PFSK-1 (cell line): Measurements from ENCODE around the gene OR13A1.

ENCODE experiments used
- FOXP2 ChIP-seq: optimal IDR thresholded peaks from 2 replicates; pipeline ENCODE3; 2011; ENCODE audit warnings: borderline replicate concordance, control low read depth, inconsistent platforms; ENCODE audit not compliant: insufficient read depth; ENCODE audit errors: extremely low read length, extremely low read depth
- POLR2AphosphoS5 ChIP-seq: IDR thresholded peaks from 2 replicates; pipeline ENCODE4 v1.6.1; 2012; ENCODE audit warnings: low read depth, mild to moderate bottlenecking, control low read depth, low read length, moderate library complexity
- REST ChIP-seq, 2 experiments: IDR thresholded peaks; 2 replicates each; pipeline versions ENCODE4 v1.6.1 to v1.8.0; 2011 to 2012; ENCODE audit warnings: low read depth in 2 of 2, low read length in 2 of 2, control low read depth in 1 of 2, inconsistent platforms in 1 of 2, mild to moderate bottlenecking in 1 of 2, moderate library complexity in 1 of 2; ENCODE audit not compliant: insufficient read depth in 1 of 2
- SIN3A ChIP-seq: IDR thresholded peaks from 2 replicates; pipeline ENCODE4 v1.6.1; 2012; ENCODE audit warnings: mild to moderate bottlenecking, low read length, moderate library complexity, borderline replicate concordance; ENCODE audit not compliant: insufficient read depth
- TAF1 ChIP-seq: IDR thresholded peaks from 2 replicates; pipeline ENCODE4 v1.6.1; 2012; ENCODE audit warnings: low read length, control low read depth, borderline replicate concordance; ENCODE audit not compliant: insufficient read depth

Gene OR13A1

DNA sequence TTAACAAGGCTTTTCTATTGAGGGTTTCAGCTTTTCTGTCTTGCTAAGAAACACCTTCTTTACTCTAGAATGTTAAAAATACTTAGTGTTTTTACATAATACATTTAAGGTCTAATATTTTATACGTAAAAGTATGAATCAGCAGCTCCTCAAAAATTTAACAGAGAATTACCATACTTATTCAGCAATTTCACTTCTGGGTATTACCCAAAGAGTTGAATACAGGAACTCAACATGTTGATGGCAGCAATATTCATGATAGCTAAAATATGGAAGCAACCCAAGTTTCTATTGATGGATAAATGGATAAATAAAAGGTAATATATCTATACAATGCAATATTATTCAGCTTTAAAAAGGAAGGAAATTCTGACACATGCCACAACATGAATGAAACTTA is 9.7 kb upstream of the OR13A1 start:
- no peak for TF ChIP-seq FOXP2
- no peak for TF ChIP-seq TAF1
- TF ChIP-seq SIN3A, result no peak
- no peak for TF ChIP-seq REST (IDR thresholded peaks at IDR 0.05; ENCODE audit: insufficient read depth in 1 of 2, low read depth in 2 of 2, low read length in 2 of 2)
- no peak for TF ChIP-seq POLR2AphosphoS5

DNA sequence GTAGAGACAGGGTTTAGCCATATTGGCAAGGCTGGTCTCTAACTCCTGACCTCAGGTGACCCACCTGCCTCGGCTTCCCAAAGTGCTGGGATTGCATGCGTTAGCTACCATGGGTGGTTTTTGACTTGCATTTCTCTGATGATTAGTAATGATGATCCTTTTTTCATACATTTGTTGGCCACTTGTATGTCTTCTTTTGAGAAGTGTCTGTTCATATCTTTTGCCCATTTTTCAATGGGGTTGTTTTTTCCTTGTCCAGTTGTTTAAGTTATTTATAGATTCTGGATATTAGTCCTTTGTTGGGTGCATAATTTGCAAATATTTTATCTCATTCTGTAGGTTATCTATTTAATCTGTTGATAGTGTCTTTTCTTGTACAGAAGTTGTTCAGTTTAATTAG is 4.3 kb upstream of the OR13A1 start:
- TF ChIP-seq FOXP2 (no peak), REST (IDR thresholded peaks at IDR 0.05; ENCODE audit: insufficient read depth in 1 of 2, low read depth in 2 of 2, low read length in 2 of 2) (no peak), POLR2AphosphoS5 (no peak), TAF1 (no peak), SIN3A (no peak)

GRCh38 chr10:45313264-45313873 is 2.0 kb downstream of the OR13A1 start:
- TF ChIP-seq POLR2AphosphoS5 (no peak), REST (IDR thresholded peaks at IDR 0.05; ENCODE audit: insufficient read depth in 1 of 2, low read depth in 2 of 2, low read length in 2 of 2) (no peak), SIN3A (no peak), TAF1 (no peak), FOXP2 (no peak)

DNA sequence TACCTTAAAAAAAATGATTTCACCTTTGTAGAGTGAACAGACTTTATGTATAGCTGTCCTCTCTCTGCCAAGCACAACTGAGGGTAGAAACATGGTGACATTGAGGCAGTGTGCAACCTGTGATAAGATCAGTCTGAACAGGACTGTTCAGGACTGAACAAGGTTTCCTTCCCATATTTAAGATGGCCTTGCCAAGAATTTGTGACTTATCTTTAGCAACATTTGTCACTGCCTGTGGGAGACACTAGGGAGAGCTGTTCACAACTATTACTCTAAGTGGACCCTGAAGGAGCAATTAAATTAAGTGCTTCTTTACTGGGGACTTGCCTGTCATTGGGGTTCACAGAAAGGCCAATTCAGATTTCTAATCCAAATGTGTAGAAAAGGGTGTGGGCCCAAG is 6.7 kb downstream of the OR13A1 start:
- no peak for TF ChIP-seq FOXP2
- TF ChIP-seq TAF1, result no peak
- no peak for TF ChIP-seq REST (IDR thresholded peaks at IDR 0.05; ENCODE audit: insufficient read depth in 1 of 2, low read depth in 2 of 2, low read length in 2 of 2)
- no peak for TF ChIP-seq POLR2AphosphoS5
- no peak for TF ChIP-seq SIN3A
